Jurkat, Clone E6-1 (cell line): ENCODE measurements around the gene PDGFRB.

Source experiments
- DNase-seq: peaks from one replicate; pipeline ENCODE4 v3.0.0-alpha.2; 2011; ENCODE audit warnings: low read depth, low spot score
- H3K4me3 ChIP-seq: 2 replicates; pipeline ENCODE4 v1.5.1; 2011; ENCODE audit warnings: mild to moderate bottlenecking, low read length, control low read depth, moderate library complexity

PDGFRB gene

DNA sequence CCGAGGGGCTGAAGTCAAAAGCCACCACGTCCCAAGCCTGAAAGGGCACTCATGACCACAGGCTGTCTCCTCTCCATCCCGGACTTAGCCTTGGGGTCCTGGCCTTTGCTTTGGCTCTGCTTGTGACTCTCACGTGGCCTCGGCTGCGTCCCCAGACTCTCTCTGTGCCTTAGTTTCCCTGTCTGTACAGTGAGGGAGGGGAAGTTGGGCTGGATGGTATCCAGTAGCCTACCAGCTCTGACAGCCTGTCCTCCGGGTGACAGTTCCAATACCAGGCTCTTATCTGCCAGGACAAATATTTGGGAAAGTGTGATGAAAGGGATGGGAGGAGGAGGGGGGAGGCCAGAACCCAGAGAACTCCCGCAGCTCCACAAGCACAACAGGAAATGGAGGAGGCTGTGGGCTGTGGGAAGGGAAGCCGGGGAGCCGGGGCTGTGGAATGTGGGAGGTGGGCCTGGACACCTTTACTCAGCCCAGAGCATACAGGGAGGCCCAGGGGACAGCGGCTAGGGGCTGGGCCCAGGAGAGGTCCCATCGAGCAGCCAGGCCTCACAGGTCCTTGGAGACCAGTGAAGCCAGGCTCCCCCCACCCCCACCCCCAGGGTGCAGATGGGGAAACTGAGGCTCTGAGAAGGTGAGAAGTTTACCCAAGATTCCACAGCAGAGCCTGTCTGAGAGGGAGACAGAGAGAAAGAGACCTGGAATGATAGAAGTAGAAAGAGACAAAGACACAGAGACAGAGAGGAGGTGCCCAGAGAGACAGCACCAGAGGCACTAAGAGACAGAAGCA is 18.3 kb downstream of the PDGFRB start:
- no peak overlapping the region for H3K4me3 ChIP-seq
- DNase-seq: no peak

DNA sequence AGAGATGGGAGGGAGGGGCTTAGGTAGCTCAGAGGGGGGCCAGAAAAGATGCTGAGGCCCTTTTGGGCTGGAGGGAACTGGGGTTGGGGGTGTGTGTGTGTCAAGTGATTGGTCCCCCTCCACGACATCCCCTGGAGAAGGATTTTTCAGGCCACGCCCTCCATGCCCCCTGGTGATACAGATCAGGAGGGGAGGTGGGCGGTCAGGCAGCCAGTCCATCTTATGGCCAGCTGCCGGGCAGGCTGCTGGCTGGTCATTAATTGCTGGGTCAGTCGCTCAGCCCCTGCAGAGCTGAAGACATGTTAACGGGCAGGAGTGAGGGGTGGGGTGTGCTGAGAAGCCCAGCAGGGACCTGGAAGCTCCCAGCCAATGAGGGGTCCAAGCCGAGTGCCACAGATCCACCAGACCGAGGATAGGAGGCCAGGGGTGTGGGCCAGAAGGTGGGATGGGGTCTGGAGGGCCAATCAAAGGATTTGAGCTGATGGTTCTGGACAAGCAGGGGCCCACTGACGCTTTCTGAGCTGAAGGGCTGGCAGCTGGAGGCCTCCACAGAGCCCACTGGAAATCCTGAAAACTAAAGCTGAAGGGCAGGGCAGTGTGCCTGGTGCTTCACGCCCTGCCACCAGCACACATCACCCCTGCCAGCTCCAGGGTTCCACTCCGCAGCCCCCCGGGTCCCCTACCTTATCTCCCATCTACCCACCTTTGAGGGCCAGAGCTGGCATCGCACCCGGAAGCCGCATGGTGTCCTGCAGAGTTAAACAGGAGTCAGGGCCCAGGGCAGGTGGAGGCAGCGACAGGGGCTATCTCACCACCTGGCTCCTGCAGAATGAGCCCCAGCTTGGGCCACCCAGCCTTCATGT is 19.1 kb downstream of the PDGFRB start:
- no peak overlapping the region for H3K4me3 ChIP-seq
- no peak for DNase-seq

DNA sequence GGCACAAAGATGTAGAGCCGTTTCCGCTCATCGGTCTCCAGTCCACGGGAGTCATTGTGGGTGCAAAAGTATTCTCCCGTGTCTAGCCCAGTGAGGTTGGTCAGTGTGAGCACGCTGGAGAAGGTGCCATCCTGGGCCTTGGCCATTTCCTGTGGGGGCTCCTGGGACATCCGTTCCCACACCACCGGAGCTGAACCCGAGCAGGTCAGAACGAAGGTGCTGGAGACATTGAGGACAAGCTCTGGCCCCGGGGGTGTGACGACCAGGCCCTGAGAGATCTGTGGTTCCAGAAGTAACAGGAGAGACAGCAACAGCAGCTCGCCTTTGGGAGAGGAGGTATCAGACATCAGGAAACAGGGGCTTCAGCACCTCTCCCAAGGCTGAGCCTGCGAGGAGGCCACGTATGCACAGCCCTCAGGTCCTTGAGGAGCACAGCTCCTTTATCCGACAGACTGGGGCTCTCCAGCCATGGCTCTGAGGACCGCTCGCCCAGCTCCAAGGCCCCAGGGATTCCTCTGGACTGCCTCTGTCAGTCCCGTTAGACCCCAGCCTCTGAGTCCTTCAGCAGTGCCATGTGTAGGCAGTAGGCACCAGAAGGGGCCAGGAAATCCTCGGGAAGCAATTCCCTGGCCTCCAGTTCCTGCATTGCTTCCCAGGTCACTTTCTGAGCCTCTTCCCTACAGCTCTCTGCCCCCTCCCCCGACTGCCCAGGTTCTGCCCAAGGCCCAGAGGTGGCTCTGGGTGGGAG is 19.9 kb downstream of the PDGFRB start:
- H3K4me3 ChIP-seq: no peak overlapping the region
- no peak for DNase-seq

DNA sequence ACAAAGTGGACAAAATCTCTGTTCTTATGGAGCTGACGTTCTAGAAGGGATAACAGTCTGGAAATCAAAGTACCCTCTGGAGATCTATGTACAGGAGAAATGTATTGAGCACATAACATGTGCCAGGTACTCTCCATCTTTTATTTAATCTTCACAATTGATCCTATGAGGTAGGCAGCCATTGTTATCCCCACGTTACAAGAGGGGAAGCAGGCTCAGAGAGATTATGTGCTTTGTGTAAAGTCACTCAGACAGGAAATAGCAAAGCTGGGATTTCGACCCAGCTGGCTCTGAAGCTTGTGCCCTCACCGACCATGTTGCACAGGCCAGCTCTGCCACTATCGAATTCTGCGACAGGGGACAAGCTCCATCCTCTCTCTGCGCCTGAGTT is 21.5 kb downstream of the PDGFRB start:
- no peak for DNase-seq
- no peak overlapping the region for H3K4me3 ChIP-seq

DNA sequence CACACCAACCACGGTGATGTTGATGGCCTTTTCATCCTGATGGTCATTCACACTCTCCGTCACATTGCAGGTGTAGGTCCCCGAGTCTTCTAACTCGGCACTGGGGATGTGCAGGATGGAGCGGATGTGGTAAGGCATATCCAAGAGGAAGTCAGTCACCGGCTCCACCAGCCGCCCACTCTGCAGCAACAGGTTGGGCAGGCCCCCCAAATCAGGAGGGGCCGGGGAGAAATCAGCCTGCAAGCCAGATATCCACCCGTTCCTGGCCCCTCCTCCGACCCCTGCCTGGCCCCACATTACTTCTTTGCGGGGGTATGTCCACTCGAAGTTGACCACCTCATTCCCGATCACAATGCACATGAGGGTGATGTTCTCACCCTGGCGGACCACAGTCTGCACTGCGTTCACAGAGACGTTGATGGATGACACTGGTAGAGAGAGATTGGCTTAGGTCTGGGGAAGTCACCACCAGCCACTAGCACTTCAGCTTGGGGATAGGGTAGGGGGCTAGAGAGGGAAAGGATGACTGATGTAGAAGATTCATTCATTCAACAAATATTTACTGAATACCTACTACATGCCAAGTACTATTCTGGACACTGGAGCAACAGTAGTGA is 22.0 kb downstream of the PDGFRB start:
- H3K4me3 ChIP-seq: no peak overlapping the region
- DNase-seq: no peak

DNA sequence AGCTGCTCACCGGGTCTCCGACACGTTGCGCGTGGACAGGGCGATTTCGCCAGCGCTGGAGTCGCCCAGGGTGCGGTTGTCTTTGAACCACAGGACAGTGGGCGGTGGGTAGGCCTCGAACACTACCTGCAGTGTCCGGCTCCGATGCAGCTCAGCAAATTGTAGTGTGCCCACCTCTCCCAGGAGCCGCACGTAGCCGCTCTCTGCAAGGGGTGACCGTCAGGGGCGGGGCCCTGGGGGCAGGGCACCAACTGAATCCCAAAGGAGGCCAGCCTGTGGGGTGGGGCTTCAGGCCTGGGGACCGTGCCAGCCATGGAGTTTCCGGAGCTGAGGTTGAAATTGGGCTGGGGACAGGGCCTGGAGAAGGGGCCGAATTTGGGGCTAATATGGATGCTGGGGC is 22.9 kb downstream of the PDGFRB start:
- H3K4me3 ChIP-seq: no peak overlapping the region
- no peak for DNase-seq

DNA sequence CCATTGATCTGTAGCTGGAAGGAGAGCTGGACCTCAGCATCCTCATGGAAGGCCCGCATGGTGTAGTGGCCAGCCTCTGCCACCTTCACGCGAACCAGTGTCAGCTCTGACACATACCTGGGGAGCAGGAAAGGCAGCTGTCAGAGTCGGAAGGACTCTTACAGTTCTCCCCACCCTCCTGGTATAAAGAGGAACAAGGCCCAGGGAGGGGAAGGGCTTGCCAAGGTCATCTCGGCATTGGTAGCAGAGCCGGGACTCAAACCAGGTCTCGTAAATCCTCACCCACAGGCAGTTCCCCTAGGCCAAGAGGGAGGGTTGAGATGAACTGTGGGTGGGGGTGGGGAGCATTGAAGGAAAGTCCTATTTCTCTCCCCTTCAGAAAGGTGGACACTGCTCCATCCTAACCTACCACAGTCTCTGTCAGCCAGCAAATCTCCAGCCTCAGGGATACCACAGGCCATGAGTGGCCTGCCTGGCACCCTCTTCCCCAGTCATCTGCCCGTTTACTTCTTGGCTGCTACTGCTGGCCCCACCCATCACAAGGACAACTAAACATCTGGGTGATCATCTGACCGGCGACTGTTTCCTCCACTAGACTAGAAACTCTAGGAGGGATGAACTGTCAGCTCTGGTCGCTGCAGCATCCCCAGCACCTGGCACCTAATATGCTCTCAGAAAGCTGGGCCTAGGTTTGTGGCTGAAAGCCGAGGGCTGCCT is 23.5 kb downstream of the PDGFRB start:
- DNase-seq: no peak
- no peak overlapping the region for H3K4me3 ChIP-seq

DNA sequence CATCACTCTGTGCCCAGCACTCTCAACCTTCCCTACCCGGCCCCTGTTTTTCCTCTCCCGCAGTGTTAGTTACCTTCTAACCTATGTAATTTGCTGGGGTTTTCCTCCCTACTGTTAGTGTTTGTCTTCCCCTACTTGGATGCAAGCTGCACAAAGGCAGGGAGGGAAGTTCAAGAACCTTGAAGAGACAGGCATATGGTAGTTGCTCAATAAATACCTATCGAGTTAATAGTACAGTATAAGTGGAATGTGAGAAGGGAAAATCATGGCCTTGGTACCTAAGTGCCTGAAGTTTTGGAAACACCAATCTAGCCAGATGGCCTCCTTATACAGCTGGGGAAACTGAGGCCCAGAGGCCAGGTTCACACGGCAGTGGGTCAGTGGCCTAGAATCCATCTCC is 24.2 kb downstream of the PDGFRB start:
- DNase-seq: no peak
- H3K4me3 ChIP-seq: no peak overlapping the region

DNA sequence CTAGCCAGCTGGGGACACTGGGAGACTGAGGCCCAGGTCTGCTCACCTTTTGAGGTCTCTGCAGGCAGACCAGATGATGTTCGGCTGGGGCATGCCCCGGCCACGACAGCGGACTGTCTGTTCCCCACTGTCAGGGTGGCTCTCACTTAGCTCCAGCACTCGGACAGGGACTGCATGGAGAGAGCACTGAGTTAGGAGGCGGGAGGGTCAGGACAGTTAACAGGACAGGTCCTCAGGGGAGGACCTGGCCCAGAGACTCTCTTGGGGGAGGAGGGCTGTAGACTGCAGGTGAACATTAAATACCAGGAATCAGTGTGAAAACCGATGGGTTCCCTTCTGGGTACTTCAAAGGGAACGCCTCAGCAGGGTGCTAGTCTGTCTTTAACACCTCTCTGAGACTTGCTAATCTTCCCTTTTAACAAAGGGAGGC is 25.1 kb downstream of the PDGFRB start:
- H3K4me3 ChIP-seq: no peak overlapping the region
- no peak for DNase-seq

DNA sequence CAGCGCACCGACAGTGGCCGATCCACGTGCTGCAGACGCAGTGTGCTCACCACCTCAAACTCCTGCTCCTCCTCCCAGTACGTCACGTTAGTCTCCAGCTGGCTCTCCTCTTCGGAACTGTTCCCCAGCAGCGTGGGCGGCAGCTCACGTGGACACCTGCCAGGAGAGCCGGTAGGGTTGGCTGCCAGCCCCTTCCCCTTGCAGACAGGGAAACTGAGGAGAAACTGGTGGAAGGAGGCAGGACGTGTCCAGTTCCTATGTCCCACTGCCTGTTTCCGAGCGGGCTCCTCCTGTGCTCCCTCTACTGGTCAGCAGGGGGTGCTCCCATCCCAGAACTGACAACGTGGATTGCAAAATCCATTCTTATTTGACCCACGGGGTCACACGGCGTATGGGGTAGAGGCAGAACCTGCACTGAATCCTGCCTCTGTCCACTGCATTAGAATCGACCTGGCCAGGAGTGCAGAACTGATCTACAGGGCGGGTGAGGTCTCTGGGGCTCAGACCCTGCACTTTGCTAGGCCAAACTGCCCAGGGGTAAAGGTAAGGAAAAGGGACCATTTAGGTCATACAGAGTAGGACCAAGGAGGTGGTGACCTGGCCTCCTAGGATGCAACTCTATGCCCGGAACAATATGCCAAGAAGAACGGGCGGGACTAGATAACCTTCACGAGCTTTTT is 25.7 kb downstream of the PDGFRB start:
- H3K4me3 ChIP-seq: no peak overlapping the region
- peak; percentile 22 for DNase-seq

DNA sequence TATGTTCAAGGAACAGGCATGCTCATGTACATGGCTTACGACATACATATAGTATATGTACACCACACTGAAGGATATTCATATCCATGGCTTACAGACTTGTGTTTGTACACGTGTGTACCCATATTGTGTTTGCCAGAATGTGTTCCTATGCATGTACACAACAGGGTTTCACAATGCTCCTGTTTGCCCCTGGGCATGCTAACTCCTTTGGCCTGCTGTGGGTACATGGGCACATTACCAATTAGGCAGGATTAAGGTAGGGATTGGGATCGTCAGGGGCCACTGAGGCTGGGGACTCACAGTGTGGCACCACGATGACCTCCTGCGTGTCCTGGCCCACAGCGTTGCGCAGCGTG is 26.2 kb downstream of the PDGFRB start:
- H3K4me3 ChIP-seq: no peak overlapping the region
- no peak for DNase-seq

DNA sequence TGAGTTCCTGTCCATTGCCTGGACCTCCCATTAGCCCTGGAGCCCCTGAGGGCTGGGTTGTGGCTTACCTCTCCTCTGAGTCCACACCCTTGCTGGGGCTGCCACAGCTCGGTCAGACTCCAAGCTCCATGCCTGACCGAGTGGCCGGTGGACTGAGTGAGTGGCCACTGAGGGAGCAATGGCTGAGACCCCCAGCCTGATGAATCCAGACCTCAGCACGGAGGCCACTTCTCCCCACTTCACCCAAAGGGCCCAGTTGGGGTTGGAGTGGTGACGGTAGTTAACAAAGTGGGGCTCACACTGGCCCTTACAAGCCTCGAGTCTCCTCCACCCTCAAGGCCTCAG is 28.8 kb downstream of the PDGFRB start:
- no peak for DNase-seq
- H3K4me3 ChIP-seq: no peak overlapping the region

DNA sequence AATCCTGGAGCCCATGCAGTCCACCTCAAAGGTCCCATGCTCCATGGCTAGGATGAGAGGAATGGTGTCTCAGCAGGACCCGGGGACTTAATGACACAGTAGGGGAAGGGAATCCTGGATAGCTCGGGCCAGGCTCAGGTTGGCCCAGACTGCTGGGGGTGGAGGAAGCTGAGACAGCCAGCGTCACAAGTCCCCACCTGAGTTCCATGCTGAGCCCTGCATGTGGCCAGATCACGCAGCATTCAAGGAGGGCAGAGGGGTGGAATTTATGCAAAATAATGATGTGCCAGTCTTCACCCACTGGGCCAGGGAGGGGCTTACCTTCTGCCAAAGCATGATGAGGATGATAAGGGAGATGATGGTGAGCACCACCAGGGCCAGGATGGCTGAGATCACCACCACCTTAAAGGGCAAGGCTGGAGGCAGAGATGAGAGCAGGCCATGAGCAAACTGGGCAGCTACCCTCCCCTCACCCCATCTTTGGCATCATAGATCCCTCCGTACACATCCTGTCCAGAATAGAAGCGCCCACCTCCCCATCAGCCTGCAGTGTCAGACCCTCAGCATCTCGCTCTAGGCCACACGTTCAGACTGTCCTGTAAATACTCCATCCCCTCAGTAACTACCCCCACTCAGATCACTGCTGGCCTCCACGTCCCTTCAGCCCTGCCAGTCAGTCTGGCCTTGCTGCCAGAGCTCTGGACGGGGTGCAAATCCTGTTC is 29.3 kb downstream of the PDGFRB start:
- no peak overlapping the region for H3K4me3 ChIP-seq
- DNase-seq: no peak

DNA sequence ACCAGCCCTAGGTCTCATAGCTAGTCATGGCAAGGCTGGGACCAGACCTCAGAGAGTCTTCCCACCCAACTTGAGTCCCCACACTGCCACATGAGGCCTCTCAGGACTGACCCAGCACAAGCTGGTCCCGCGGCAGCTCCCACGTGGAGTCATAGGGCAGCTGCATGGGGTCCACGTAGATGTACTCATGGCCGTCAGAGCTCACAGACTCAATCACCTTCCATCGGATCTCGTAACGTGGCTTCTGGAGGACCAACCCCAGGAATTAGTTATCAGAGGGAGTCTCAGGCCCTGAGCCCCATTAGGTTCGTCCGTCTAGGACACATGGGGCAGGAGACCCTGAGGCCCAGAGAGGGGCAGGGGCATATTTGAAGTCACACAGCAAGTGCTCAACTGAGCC is 30.3 kb downstream of the PDGFRB start:
- H3K4me3 ChIP-seq: no peak overlapping the region
- DNase-seq: no peak

DNA sequence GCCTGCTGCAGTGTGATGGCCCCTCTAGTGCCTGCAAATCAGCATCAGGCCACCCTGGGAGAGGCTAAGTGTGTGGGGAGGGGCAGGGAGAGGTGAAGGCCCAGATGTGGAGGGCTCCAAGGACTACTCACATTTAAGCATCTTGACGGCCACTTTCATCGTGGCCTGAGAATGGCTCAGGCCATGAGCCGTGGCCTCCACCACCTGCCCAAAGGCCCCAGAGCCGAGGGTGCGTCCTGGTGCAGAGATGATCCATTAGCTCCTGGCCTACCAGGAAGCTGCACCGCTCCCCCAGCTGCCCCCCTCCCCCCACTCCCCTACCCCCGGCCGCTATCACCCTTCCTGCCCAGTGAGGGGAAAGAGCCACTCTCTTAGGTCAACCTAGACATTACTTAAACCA is 31.0 kb downstream of the PDGFRB start:
- no peak for DNase-seq
- H3K4me3 ChIP-seq: no peak overlapping the region

DNA sequence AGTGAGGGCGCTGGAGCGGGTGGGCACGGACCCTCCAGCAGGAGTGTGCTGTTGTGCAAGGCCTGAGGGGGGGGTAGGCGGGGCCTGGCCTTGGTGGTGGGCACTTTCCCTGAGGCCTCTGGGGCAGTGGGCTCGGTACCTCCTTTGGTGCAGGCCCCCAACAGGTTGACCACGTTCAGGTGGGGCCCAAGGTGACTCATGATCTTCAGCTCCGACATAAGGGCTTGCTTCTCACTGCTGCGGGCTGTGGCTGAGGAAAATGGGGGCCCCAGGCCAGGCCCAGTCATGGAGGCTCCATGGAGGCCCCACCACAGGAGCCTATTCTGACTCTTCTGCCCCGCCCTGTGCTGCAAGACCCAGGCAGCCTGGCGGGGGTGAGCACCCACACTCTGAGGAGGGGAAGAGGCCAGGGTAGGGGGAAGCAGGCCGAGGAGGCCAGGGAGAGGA is 31.5 kb downstream of the PDGFRB start:
- no peak overlapping the region for H3K4me3 ChIP-seq
- DNase-seq: no peak

DNA sequence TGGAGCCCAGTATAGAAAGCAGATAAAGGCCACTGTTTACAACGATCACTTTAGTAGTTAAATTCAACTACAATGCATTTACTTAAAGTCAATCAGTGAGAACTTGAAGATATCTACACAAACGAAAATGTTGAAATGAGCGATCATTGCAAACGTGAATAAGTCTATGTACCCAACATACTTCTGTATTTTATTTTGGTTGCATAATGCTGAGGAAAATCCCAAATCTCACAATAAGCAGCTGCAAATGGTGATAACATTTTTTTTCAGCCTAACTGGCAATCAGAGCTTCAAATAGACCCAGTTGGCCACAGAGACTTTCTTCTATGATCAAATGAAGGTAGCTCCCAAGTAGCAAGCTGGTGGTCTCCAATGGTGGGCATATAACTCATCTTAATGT is 32.1 kb downstream of the PDGFRB start:
- DNase-seq: no peak
- H3K4me3 ChIP-seq: no peak overlapping the region
